NOMO-1 treated with dmso at 0.1 percent for 144 hours (cell line): Measurements from ENCODE around the gene OIT3.

Experiments
- DNase-seq: peaks from one replicate; lab custom pipeline; 2025; ENCODE audit not compliant: unreplicated experiment; lab: John Stamatoyannopoulos, UW

OIT3 gene

GRCh38 chr10:72893136-72893798, at the start of gene OIT3:
Gene OIT3, plus strand, starts transcription at chr10:72893739. Its CDS starts 60 bp downstream, at chr10:72893799.
- no peak for DNase-seq

GRCh38 chr10:72846238-72846637, 47.3 kb upstream of the OIT3 start:
- DNase-seq: no peak

GRCh38 chr10:72847681-72848080, 45.9 kb upstream of the OIT3 start:
- DNase-seq: no peak

- DNase-seq: no peak
Measured at GRCh38 chr10:72850861-72851260, 42.7 kb upstream of the OIT3 start.

- DNase-seq: no peak
Measured at GRCh38 chr10:72851509-72851908, 42.0 kb upstream of the OIT3 start.

GRCh38 chr10:72852508-72852907, 41.0 kb upstream of the OIT3 start:
- DNase-seq: peak; percentile 49

- no peak for DNase-seq
Measured at GRCh38 chr10:72855129-72855528, 38.4 kb upstream of the OIT3 start.

GRCh38 chr10:72855790-72856189, 37.7 kb upstream of the OIT3 start:
- DNase-seq: no peak

- DNase-seq: no peak
Measured at GRCh38 chr10:72858067-72858466, 35.5 kb upstream of the OIT3 start.

- DNase-seq: no peak
Measured at GRCh38 chr10:72862957-72863356, 30.6 kb upstream of the OIT3 start.

GRCh38 chr10:72875250-72876055, 18.1 kb upstream of the OIT3 start:
- DNase-seq: no peak

- DNase-seq: no peak
Measured at GRCh38 chr10:72879245-72879644, 14.3 kb upstream of the OIT3 start.

GRCh38 chr10:72881291-72881690, 12.2 kb upstream of the OIT3 start:
- no peak for DNase-seq

- no peak for DNase-seq
Measured at GRCh38 chr10:72883861-72884260, 9.7 kb upstream of the OIT3 start.

- DNase-seq: no peak
Measured at GRCh38 chr10:72885953-72886352, 7.6 kb upstream of the OIT3 start.

- no peak for DNase-seq
Measured at GRCh38 chr10:72886621-72887020, 6.9 kb upstream of the OIT3 start.

GRCh38 chr10:72887043-72887442, 6.5 kb upstream of the OIT3 start:
- DNase-seq: no peak

- no peak for DNase-seq
Measured at GRCh38 chr10:72888151-72888638, 5.3 kb upstream of the OIT3 start.

GRCh38 chr10:72889391-72889831, 4.1 kb upstream of the OIT3 start:
- DNase-seq: no peak

- DNase-seq: no peak
Measured at GRCh38 chr10:72890086-72890485, 3.5 kb upstream of the OIT3 start.

GRCh38 chr10:72895236-72895850, 1.8 kb downstream of the OIT3 start:
- DNase-seq: no peak

- DNase-seq: no peak
Measured at GRCh38 chr10:72898616-72899015, 5.1 kb downstream of the OIT3 start.
